GM19099 (cell line): ENCODE data around the gene PACSIN1.

Experiments used
- POLR2A ChIP-seq: IDR thresholded peaks from 3 replicates; pipeline ENCODE4 v1.6.1; 2011; ENCODE audit warnings: low read depth; ENCODE audit not compliant: insufficient read length; ENCODE audit errors: extremely low read depth

PACSIN1 gene

DNA sequence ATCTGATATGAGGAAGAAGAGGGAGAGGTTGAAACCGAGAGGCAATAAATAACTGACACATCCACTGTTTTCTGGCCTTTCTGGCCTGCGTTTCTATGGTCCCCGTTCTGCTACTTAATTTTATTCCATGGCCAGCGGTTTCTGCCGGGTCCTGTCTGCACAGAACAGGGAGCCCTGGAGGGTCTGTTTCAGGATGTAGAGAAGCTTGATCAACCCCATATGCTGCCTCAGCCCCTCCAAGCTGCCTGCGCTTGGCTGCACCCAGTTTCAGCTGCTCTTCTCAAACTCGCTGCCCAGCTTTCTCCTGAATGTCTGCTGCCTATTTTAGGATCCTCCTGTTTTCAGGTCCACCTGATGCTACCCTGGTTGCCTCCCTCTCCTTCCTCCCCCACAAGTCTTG is 18.5 kb upstream of the PACSIN1 start:
- no peak for TF ChIP-seq POLR2A

DNA sequence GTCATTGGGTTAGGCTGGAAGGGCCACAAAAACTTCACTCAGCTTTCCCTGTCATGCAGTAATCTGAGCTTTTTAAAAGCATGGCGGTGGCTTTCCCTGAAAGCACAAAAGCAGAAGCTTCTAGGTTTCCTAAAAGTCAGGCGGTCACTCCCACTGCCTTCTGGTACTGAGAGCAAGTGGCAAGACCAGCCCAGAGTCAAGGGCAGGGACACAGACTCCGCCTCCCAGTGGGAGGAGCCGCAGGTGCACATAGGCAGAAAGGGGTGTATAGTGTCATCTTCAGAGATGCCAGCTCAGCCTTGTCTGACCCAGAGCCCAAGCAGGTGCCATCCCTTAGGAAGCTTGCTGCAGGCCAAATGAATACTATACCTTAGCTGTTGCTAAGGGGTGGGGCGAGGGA is 18.0 kb upstream of the PACSIN1 start:
- TF ChIP-seq POLR2A: no peak

DNA sequence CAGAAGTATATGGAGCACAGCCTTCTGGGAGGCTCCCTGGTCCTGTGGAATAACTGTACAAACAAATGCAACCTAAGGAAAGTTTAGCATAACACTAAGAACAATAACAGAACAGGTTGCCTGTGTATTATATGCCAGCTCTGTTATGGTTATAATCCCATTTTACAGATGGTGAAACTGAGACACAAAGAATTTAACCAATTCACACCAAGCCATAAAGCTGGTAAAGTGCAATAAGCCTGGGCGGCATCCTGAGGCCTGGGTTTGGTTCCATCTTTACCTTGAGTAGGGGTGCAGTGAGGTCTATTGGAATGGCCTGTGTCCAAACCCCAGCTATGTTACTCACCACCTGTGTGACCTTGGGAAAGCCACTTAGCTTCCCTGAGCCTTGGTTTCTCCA is 14.7 kb upstream of the PACSIN1 start:
- TF ChIP-seq POLR2A: no peak

DNA sequence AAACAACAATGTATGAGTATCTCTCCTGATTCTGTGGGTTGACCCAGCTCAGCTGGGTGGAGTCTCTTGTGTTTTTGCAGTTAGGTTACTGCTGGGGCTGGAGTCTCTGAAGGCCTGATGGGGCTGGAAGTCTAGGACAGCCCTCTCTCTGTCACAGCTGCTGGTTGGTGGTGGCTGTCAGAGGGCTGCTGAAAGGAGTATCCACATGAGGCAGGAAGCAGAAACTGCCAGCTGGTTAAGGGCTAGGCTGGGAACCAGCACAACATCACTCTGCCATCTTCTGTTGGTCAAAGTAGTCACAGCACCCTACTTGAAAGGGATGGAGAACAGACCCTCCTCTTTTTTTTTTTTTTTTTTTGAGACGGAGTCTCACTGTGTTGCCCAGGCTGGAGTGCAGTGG is 10.0 kb upstream of the PACSIN1 start:
- no peak for TF ChIP-seq POLR2A

DNA sequence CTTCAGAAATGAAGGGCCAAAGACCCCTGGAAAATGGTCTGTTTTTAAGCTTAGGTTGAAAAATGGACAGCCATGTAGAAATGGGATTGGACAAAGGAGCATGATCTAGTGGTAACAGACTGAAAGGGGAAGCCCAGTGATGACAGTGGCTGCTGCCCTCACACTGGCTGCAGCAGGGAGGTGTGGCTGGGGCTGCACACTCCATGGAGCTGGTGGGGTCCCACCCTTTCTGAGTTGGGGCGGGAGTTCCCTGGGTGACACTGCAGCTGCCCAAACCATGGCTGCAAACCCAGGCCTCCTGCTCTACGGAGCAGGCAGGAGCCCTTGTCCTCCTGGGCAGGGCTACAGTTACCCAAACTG is 8.5 kb upstream of the PACSIN1 start:
- TF ChIP-seq POLR2A: no peak

DNA sequence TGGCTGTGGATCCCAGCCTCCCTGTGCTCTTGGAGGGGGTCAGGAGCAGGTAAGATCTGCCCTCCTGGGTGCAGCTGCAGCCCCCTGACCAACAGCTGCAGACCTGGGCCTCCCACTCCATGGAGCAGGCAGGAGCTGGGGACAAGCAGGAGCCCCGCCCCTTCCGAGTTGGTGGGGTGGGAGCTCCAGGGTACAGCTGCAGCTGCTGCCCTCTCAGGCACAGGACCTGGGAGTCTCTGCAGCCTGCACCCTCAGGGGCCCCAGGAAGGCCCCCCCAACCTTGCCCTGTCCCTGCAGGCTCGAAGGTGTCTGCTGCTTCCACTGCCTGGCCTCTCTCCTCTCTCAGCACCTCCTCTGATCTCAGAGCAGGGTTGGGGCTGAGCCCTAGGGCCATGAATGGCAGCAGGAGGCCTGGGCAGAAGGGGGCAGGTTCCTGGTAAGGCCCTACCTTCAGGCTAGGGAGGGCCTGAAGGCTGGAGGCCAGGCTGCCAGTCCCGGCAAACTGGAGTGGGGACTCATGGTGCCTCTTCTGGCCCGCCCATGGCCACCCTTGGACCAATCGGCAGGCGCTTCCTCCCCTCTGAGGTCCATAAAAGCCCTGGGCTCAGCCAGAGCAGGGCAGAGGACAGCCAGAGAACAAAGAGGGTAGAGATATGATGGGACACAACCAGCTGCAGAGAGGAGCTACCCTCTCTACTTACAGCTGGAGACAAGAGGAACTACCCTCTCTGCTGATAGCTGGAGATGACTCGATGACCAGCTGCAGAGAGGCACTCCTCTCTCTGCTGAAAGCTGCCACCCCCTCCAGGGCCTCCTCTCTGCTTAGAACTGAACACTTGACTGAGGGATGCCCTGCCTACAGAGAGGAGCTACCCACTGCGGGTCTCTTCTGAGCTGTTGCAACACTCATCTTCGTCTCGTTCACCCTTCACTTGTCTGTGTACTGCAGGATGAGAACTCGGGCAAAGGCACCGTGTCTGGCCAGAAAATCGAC is 7.8 kb upstream of the PACSIN1 start:
- TF ChIP-seq POLR2A: no peak

DNA sequence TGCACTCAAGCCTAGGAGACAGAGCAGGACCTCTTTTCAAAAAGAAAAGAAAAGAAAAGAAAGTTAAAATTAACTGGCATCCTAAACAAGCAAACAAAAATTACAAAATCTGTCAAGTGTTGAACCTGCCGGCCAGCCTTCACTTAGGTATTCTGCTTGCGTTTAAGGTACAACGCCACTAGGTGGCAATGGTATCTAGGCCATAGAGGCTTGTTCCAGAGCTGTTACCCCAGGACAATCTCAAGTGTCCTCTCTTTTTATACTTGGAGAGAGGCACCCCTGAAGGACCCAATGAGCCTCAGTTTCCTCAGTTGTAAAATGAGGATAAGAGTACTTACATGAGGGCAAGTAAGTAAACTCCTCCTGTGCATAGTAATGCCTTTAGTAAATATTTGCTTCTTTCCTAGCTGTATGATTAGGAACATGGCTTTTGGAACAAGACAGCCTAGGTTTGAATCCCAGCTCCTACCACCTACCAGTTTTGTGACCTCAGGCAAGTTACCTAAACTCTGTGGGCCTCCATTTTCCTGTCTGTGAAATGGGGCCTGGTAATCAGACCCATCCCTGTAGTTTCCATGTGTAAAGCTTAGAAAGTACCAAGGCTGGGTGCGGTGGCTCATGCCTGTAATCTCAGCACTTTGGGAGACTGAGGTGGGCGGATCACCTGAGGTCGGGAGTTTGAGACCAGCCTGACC is 5.8 kb upstream of the PACSIN1 start:
- no peak for TF ChIP-seq POLR2A

DNA sequence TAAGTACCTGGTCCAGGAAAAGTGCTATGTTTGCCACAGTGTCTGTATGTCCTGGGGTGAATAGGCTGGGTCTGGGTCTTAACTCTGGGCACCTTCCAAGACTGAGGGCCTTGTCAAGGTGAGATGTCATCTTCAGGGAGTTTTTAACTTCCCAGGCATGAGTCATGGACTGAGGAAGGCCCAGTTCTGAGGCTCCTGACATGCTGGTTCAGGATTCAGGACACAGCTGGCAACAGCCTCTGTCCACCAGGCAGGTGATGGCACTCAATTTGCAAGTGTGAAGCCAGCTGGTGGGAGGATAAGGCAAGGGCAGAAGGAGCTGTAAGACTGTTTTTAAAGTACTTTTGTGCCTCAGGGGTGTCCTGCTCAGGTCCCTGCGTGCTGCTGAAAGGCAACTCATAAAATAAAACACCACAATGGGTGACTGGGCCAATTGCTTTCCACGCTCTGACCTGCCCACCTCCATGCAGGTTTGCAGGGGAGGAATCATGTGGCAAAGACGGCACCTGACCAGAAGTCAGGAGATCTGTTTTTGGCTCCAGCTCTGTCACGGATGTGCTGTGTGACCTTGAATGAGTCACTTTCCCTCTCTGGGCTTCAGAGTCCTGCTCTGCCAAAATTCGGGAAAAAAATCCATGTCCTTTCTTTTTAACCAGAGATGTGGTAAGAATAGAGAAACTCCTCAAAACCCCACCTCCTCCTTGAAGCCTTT is 4.9 kb upstream of the PACSIN1 start:
- TF ChIP-seq POLR2A: no peak

DNA sequence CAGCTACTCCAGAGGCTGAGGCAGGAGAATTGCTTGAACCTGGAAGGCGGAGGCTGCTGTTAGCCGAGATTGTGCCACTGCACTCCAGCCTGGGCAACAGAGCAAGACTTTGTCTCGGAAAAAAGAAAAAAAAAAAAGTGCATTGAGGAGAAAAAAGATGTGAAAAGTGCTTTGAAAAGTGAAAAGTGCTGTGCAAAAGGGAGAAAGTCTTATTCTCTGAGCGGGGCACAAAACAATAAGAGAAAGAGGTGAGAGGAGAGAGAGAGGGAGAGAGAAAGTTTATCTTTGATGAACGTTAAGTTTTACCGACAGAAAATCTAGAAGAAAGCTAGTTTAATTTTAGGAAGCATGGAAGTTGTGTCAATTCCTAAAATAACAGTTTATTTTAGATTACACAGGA is 3.9 kb upstream of the PACSIN1 start:
- no peak for TF ChIP-seq POLR2A

DNA sequence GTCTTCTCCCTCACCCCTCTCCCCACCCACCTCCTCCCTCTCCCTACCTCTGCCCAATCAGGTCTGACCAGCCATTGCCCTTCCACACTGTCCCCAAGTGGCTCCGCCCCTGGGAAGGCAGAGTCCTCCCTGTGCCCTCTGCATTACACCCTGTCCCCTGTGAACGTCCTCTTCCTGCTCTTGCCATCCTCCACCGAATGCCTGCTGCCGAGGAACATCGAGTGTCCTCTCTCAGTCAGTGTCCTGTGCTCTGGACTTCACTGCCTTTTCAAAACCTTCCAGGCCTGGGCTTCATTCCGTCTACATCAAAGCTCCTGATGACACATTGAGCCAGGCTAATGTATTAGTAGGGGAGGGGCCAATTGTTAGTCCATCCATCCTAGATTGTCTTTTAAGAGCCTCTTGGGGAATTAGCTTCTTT is 3.3 kb upstream of the PACSIN1 start:
- TF ChIP-seq POLR2A: no peak

DNA sequence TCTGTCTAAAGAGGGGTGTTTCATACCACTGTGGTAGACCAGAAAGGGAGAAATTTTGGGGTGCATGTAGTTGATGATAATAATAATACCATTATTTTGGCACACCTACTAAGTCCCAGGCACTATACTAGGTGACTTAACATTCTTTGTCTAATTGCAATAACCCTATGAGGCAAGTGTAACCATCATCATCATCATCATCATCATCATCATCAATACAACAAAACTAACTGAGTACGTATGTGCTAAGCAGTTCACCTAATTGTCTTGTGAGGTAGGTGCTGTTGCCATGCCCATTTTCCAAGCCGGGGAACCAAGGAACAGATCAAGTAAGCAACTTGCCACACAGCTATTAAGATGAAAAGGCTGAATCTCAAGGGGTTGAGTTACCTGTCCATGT is 2.6 kb upstream of the PACSIN1 start:
- TF ChIP-seq POLR2A: no peak

DNA sequence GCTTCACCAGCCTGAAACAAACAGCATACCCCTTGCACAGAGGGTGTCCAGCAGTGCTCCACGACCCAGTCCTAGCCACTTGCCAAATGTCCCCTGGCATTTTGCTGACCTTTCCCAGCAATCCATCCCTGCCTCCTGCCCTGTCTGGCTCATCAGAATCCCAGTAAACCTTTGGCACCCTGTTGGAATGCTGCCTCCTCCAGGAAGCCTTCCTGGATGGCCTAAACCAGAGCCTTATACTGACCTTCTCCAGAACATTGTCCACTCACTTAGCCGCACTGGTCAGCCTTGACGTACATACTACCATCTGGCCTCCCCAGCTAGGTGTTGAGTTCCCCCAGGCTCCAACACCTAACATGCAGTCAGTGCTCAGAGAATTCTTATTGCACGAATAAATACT is 2.0 kb upstream of the PACSIN1 start:
- TF ChIP-seq POLR2A: no peak

DNA sequence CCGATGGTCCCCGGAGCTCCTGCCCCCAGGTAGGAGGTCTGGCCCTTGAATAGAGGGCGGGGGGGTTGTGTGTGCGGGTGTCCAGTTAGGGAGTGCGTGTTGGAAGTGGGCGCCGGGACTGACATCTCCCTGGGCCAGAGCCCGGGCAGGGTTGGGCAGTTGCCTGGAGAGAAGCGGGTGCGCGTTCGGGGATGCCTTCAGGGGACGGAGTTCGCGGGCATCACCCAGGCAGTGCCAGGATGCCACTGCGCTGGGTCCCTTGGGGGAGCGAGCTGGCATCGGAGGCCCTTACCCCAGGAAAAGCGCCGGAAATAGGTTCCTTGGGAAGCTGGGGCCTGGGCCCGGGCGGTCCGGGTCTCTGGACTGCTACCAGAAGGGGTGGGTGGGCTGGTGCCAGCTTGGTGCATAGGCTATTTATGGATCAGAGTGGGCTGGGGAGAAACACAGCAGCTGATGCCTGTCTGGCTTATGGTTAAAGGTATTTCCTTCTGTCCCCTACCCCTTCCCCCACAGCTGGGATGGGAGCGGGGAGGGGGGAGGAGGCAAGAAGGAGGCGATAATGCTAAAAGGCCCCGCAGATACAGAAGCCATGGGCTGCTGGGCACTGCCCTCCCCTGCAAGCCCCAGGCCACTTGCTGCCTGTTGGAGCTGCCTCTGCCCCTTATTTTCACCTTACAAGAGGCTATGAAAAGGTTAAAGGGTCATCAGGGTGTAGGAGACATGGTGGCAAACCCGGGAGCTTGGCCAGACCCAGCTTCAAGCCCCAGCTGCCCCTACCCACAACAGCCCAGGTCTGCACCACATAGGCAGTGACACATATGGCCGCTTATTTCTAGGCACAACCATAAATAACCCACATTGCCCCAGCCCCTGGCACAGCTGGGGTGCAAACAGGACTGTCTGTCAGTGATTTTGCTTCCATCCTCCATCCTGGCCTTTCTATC is 638 bp downstream of the PACSIN1 start:
- no peak for TF ChIP-seq POLR2A

DNA sequence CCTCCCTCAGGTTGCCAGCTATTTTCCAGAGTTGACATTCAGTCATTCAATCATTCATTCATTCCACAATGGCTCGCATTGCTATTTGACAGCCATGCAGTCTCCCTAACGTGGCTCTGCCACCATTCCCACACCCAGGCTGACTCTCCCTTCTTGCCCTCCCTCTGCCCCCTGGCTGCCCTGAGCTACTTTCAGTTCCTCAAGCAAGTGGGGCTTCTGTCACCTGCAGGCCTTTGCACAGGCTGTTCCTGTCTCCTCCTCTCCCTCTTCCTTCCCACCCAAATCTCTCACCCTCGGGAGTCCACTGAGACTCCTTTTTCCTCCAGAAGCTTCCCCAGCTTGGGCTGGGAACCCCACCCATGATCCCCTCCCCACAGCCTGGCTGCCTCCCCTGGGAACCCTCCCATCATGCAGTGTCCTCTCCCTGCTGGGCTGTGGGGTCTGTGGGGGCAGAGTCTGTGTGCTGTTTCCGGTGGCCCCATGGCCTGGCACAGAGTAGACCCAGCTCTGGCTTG is 2.6 kb downstream of the PACSIN1 start:
- TF ChIP-seq POLR2A: no peak
